Measurements from ENCODE around the gene RNF152.

Gene RNF152

DNA sequence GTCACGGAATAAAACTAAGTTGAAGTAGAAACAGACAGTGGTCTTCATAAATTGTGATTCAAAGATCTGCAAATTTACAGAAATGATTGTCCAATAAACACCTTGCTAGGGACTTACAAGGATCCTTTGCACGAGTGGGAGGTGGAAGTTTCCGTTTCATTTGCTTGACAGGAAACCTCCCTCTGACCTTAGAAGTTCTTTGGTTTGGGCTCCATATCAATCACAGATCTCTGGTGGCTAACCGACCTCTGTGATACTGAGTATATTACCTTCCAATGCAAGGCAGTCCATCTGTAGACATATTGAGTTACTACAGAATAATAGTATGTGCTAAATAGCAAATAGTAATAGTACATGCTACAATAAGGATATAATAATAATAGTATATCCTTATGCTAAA is 33.7 kb upstream of the RNF152 start:
- no peaks in the 10 kb centered on the region for H4K20me1 ChIP-seq (ENCODE audit: insufficient read depth, low read length)
- TF ChIP-seq EZH2 (IDR thresholded peaks at IDR 0.05; ENCODE audit: borderline replicate concordance, low read length) = no peak
- TF ChIP-seq, protein P1, sequence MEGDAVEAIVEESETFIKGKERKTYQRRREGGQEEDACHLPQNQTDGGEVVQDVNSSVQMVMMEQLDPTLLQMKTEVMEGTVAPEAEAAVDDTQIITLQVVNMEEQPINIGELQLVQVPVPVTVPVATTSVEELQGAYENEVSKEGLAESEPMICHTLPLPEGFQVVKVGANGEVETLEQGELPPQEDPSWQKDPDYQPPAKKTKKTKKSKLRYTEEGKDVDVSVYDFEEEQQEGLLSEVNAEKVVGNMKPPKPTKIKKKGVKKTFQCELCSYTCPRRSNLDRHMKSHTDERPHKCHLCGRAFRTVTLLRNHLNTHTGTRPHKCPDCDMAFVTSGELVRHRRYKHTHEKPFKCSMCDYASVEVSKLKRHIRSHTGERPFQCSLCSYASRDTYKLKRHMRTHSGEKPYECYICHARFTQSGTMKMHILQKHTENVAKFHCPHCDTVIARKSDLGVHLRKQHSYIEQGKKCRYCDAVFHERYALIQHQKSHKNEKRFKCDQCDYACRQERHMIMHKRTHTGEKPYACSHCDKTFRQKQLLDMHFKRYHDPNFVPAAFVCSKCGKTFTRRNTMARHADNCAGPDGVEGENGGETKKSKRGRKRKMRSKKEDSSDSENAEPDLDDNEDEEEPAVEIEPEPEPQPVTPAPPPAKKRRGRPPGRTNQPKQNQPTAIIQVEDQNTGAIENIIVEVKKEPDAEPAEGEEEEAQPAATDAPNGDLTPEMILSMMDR (IDR thresholded peaks at IDR 0.05; ENCODE audit: low read length) = no peak
- no peak overlapping the region for H3K9ac ChIP-seq (ENCODE audit: low read length)
- H3K9me2 ChIP-seq (ENCODE audit: low read depth, low read length) = no peaks in the 10 kb centered on the region
- no peaks in the 10 kb centered on the region for H3F3A ChIP-seq (ENCODE audit: insufficient read depth, low read length)
- no peak overlapping the region for H3K27ac ChIP-seq (ENCODE audit: low read depth, low read length, poor library complexity, severe bottlenecking)
- H3K4me3 ChIP-seq (ENCODE audit: low read depth, low read length, poor library complexity, severe bottlenecking) = no peak overlapping the region
- no peaks in the 10 kb centered on the region for H3K79me2 ChIP-seq (ENCODE audit: insufficient read depth, low read length)
- no peak overlapping the region for H2AFZ ChIP-seq (ENCODE audit: low read length)
- no peak overlapping the region for H3K4me2 ChIP-seq (ENCODE audit: low read length)
- H3K9me3 ChIP-seq (ENCODE audit: low read length) = no peaks in the 10 kb centered on the region
- no peaks in the 10 kb centered on the region for H3K4me1 ChIP-seq (ENCODE audit: insufficient read depth, low read length, severe bottlenecking)
- no peaks in the 10 kb centered on the region for H3K27me3 ChIP-seq (ENCODE audit: insufficient read depth, low read length)
- no peaks in the 10 kb centered on the region for H3K36me3 ChIP-seq (ENCODE audit: insufficient read depth, low read length)

DNA sequence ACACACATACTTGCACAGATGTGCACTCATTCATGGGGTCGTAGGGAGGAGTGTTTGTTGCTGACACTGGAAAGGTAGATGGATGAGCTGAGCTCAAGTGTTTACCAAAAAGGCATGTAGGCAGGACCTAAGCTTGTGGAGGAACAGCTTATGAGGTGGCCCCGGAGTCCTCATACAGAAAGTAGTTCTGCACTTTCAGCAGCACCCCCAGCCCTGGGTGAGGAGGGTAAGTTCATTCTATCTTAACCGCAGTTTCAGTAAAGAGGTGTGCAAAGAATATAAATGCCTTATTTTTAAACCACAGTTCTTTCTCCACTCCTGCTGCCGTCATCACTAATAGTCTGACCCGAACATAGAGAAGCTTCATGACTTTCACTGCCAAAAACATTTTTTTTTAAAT is 31.7 kb upstream of the RNF152 start:
- Histone ChIP-seq H3K27me3 (ENCODE audit: insufficient read depth, low read length) (no peaks in the 10 kb centered on the region), H3K9me2 (ENCODE audit: low read depth, low read length) (no peaks in the 10 kb centered on the region), H3K9ac (ENCODE audit: low read length) (no peak overlapping the region), H3K4me1 (ENCODE audit: insufficient read depth, low read length, severe bottlenecking) (no peaks in the 10 kb centered on the region), H3K9me3 (ENCODE audit: low read length) (no peaks in the 10 kb centered on the region), H3F3A (ENCODE audit: insufficient read depth, low read length) (no peaks in the 10 kb centered on the region), H3K4me3 (ENCODE audit: low read depth, low read length, poor library complexity, severe bottlenecking) (no peak overlapping the region), H3K4me2 (ENCODE audit: low read length) (no peak overlapping the region), H3K79me2 (ENCODE audit: insufficient read depth, low read length) (no peaks in the 10 kb centered on the region), H2AFZ (ENCODE audit: low read length) (no peak overlapping the region), H3K27ac (ENCODE audit: low read depth, low read length, poor library complexity, severe bottlenecking) (no peak overlapping the region), H3K36me3 (ENCODE audit: insufficient read depth, low read length) (no peaks in the 10 kb centered on the region), H4K20me1 (ENCODE audit: insufficient read depth, low read length) (no peaks in the 10 kb centered on the region)
- TF ChIP-seq, protein P1 (IDR thresholded peaks at IDR 0.05; ENCODE audit: low read length) = no peak

DNA sequence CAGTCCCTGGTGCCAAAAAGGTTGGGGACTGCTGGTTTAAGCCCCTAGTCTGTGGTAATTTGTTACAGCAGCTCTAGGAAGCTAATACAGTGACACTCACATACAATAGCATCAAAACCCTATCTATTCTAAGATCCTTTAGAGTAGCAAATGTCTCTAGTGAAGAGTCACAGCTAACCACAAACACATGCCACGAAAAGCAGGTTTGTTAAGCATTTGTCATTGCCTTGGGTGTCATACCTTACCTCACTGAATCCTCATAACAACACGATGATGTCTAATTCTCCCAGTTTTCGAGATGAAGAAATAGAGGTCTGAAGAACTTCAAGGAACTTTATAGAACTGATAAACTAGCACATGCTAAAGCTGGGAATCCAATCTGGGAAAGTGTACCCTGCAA is 29.6 kb upstream of the RNF152 start:
- Histone ChIP-seq H3K4me3 (ENCODE audit: low read depth, low read length, poor library complexity, severe bottlenecking) (no peak overlapping the region), H3K36me3 (ENCODE audit: insufficient read depth, low read length) (no peaks in the 10 kb centered on the region), H3K27ac (ENCODE audit: low read depth, low read length, poor library complexity, severe bottlenecking) (no peak overlapping the region), H3K9me3 (ENCODE audit: low read length) (no peaks in the 10 kb centered on the region), H3K4me1 (ENCODE audit: insufficient read depth, low read length, severe bottlenecking) (no peaks in the 10 kb centered on the region), H2AFZ (ENCODE audit: low read length) (no peak overlapping the region), H3K27me3 (ENCODE audit: insufficient read depth, low read length) (no peaks in the 10 kb centered on the region), H3F3A (ENCODE audit: insufficient read depth, low read length) (no peaks in the 10 kb centered on the region), H3K79me2 (ENCODE audit: insufficient read depth, low read length) (no peaks in the 10 kb centered on the region), H3K9me2 (ENCODE audit: low read depth, low read length) (no peaks in the 10 kb centered on the region), H3K9ac (ENCODE audit: low read length) (no peak overlapping the region), H4K20me1 (ENCODE audit: insufficient read depth, low read length) (no peaks in the 10 kb centered on the region), H3K4me2 (ENCODE audit: low read length) (no peak overlapping the region)
- TF ChIP-seq, protein P1 (IDR thresholded peaks at IDR 0.05; ENCODE audit: low read length) = no peak
- no peak for TF ChIP-seq EZH2 (IDR thresholded peaks at IDR 0.05; ENCODE audit: borderline replicate concordance, low read length)
